Measurements from ENCODE around the gene TRAK1. TPM values are rescaled to one million over a fixed set of nuclear protein-coding genes. Genes with fewer than 3 reads are reported as not detected.

The TRAK1 gene
- total and polyA plus RNA-seq, 8 donors, result 28.2 to 50.3 (median 31.0) TPM

DNA sequence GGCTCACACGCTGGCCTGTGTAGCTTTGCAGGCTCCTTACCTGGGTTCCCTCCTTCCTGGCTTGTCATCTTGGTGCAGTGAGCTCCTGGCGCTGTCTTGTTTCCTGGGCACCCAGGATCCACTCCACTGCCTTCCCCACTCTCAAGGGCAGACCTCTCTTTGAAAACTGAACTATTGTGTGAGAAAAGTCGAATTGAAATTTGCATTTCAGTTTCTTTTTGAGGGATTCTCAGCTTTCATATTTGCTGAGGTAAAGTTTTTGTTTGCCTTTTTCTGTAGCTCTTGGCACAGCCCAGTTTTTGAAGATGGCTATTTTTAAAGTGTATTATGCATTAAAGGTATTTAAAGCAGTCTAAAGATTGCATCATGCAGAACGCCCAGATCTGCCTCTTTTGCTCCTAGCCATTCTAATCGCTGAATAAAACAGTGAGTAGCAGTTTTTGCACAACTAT is 104.7 kb downstream of the TRAK1 start:
- ATAC-seq, result peak; percentile 67
- no peak for DNase-seq
- no peak overlapping the region for H3K27ac ChIP-seq
- TF ChIP-seq CTCF (IDR thresholded peaks at IDR 0.05), result no peak
- peaks cover 0 to 77% of the 10 kb centered on the region in 2 donors for H3K36me3 ChIP-seq
- H3K9me3 ChIP-seq, result no peaks in the 10 kb centered on the region
- intact Hi-C loops (cut with DNase I), result loop anchor here in 1 of 2 donors (10.0 kb wide), 1 partner anchor 301 kb away; no protein-coding TSS in a partner anchor
- no peak overlapping the region for H3K4me3 ChIP-seq
- peaks cover 0 to 16% of the 10 kb centered on the region in 2 donors for H3K4me1 ChIP-seq
- H3K27me3 ChIP-seq, result no peaks in the 10 kb centered on the region

DNA sequence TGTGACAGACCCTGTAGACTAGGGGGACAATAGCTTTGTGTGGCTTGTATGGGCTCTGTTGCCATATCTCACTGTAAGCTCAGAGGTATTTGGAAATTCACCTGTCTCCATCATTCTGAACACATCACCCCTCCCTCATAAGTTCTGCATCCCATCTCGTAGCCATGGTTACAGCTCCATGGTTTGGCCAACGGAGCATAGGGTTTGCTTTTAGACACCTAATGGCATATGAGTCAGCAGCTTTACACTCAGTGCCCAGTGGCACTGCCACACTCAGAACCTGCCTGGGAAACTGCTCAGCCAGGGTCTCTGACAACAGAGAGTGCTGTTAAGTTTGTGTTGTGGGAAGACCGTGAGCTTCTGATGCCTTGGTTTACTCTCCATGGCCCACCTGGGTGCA is 107.6 kb downstream of the TRAK1 start:
- Histone ChIP-seq H3K27ac (no peak overlapping the region), H3K4me1 (peaks cover 0 to 3% of the 10 kb centered on the region in 2 donors), H3K27me3 (no peaks in the 10 kb centered on the region), H3K9me3 (no peaks in the 10 kb centered on the region), H3K36me3 (peaks cover 0 to 92% of the 10 kb centered on the region in 2 donors), H3K4me3 (no peak overlapping the region)
- TF ChIP-seq CTCF (IDR thresholded peaks at IDR 0.05), result no peak
- intact Hi-C loops (cut with DNase I), result loop anchor here in 1 of 2 donors (10.0 kb wide), 1 partner anchor 304 kb away; no protein-coding TSS in a partner anchor
- DNase-seq, result no peak
- ATAC-seq, result no peak

DNA sequence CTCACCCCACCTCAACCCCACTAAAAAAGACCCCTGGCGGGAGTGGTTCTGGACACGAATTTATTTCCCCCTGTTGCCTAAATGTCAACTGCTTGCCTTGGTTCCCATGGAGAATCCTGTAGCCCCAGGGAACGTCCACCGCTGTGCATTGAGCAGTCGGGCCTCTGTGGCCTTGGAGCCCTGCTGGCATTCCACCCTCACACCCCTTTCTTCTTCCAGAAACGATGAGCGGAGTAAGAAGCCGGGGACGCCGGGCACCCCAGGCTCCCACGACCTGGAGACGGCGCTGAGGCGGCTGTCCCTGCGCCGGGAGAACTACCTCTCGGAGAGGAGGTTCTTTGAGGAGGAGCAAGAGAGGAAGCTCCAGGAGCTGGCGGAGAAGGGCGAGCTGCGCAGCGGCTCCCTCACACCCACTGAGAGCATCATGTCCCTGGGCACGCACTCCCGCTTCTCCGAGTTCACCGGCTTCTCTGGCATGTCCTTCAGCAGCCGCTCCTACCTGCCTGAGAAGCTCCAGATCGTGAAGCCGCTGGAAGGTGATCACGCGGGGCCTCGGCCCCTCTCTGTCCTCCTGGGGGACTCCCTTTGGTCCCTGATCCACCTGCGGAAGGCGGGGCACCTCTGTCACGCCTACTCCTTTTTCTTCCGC is 111.2 kb downstream of the TRAK1 start:
- no peak overlapping the region for H3K4me3 ChIP-seq
- H3K27ac ChIP-seq, result no peak overlapping the region
- H3K4me1 ChIP-seq, result no peaks in the 10 kb centered on the region
- DNase-seq (peak in 1 of 4 donors; percentile 69), ATAC-seq (no peak)
- peaks cover 0 to 85% of the 10 kb centered on the region in 2 donors for H3K36me3 ChIP-seq
- H3K27me3 ChIP-seq, result no peaks in the 10 kb centered on the region
- TF ChIP-seq CTCF (IDR thresholded peaks at IDR 0.05), result no peak
- H3K9me3 ChIP-seq, result no peaks in the 10 kb centered on the region
- intact Hi-C loops (cut with DNase I), result no loop called here

GRCh38 chr3:42204867-42205599 is 113.9 kb downstream of the TRAK1 start:
- intact Hi-C loops (cut with DNase I), result no loop called here
- Histone ChIP-seq H3K27ac (no peak overlapping the region), H3K4me1 (no peaks in the 10 kb centered on the region), H3K36me3 (peaks cover 0 to 83% of the 10 kb centered on the region in 2 donors), H3K4me3 (no peak overlapping the region), H3K9me3 (no peaks in the 10 kb centered on the region), H3K27me3 (no peaks in the 10 kb centered on the region)
- no peak for DNase-seq
- no peak for TF ChIP-seq CTCF (IDR thresholded peaks at IDR 0.05)
- peak; percentile 54 for ATAC-seq

DNA sequence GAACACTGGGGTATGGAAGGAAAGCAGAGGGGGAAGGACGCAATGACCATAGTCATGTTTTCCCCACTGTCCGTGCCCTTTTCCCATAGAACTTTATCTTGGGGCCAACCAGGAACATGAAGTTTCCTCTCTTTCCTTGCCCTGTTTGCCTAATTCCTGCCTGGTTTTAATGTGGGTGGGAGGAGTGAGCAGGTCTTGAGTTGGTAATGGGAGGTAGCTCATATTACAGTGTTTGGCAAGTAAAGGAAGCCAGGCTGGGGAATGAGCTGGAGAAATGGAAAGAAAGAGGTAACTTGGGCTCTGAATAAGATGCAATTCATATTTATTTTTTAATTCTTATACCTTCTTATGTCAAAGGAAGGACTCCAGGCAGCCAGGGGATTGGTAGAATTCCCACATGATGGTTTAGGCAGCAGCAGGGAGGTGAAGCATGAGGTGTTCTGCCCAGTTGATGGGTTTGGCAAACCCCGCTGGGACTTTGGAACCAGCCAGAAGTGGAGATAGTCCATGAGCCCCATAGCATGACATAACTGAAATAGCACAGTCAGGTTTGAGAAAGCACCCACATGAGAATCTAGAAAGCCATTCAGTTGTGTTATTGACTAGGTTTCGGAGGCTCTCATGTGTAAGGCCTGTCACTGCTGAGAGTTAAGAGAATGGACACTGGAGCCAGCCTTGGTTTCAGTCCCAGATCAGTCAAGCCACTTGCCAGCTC is 114.8 kb downstream of the TRAK1 start:
- intact Hi-C loops (cut with DNase I), result no loop called here
- H3K36me3 ChIP-seq, result peaks cover 0 to 83% of the 10 kb centered on the region in 2 donors

More for the DNA sequence above, 114.8 kb downstream of the TRAK1 start:
- no peaks in the 10 kb centered on the region for H3K4me1 ChIP-seq
- TF ChIP-seq CTCF (IDR thresholded peaks at IDR 0.05), result no peak
- no peak overlapping the region for H3K4me3 ChIP-seq
- no peak for DNase-seq
- peak; percentile 30 for ATAC-seq
- H3K27ac ChIP-seq, result no peak overlapping the region
- H3K27me3 ChIP-seq, result no peaks in the 10 kb centered on the region
- H3K9me3 ChIP-seq, result no peaks in the 10 kb centered on the region

Data from left lung (tissue), 10 donors.